Colonic mucosa (tissue), 4 donors: ENCODE measurements around the gene PDK3. TPM values are rescaled to one million over a fixed set of nuclear protein-coding genes. Genes with fewer than 3 reads are reported as not detected.

Experiments used
- DNase-seq: peaks from one replicate; pipeline ENCODE4 v3.0.0-alpha.2; 2020
- H3K27ac ChIP-seq: fragments of 200-600 bp; one replicate; pipeline ENCODE4 v1.8.0; 2021
- H3K27me3 ChIP-seq: fragments of 200-600 bp; one replicate; pipeline ENCODE4 v1.8.0; 2021
- H3K36me3 ChIP-seq: fragments of 200-600 bp; one replicate; pipeline ENCODE4 v1.8.0; 2021
- H3K4me1 ChIP-seq: fragments of 200-600 bp; one replicate; pipeline ENCODE4 v1.8.0; 2021; ENCODE audit warnings: mild to moderate bottlenecking
- H3K4me3 ChIP-seq: fragments of 200-600 bp; one replicate; pipeline ENCODE4 v1.8.0; 2021
- H3K9ac ChIP-seq, 2 donors: one replicate each; pipeline ENCODE4 v1.7.0; 2013; ENCODE audit warnings: control low read depth in 2 of 2, low read depth in 2 of 2, low read length in 2 of 2
- H3K9me3 ChIP-seq: fragments of 200-600 bp; one replicate; pipeline ENCODE4 v1.8.0; 2021
- CTCF ChIP-seq: fragments of 200-600 bp; IDR thresholded peaks from one replicate; pipeline ENCODE4 v1.8.0; 2022; ENCODE audit warnings: antibody characterized with exemption, mild to moderate bottlenecking
- intact Hi-C: fragments of 100-400 bp; cut with DNase I; formaldehyde crosslinking; loops from one replicate; pipeline ENCODE4 v1.14.1; 2022
- total RNA-seq, 2 donors: library from RNA; stranded (reverse); fragmentation: NEBNext Ultra II Directional in 1 of 2; extraction: Animal tissue kit (Norgen Biotek cat#: 25700) in 1 of 2; gene quantifications; one replicate each; pipeline ENCODE4 v1.2.1, GENCODE V29; 2021
- donor health status: healthy.
- donor health status: DM: no; HTN: no; CAD: no.
- donor health status: DM: no; HTN: no; CAD: no.

PDK3 gene
- total RNA-seq, 2 donors from 2014 or later: 18.5 to 37.7 TPM

GRCh38 chrX:24487571-24487970 lies 22.5 kb downstream of the PDK3 start:
- no peak for DNase-seq
- Histone ChIP-seq H3K9ac (no peak overlapping the region), H3K27ac (no peak overlapping the region), H3K4me3 (no peak overlapping the region), H3K4me1 (no peaks in the 10 kb centered on the region), H3K36me3 (no peaks in the 10 kb centered on the region), H3K9me3 (no peaks in the 10 kb centered on the region), H3K27me3 (no peaks in the 10 kb centered on the region)
- TF ChIP-seq CTCF: no peak
- intact Hi-C loops: no loop called here

GRCh38 chrX:24491741-24492140 lies 26.7 kb downstream of the PDK3 start:
- DNase-seq: no peak
- no peaks in the 10 kb centered on the region for H3K4me1 ChIP-seq
- intact Hi-C loops: no loop called here
- no peaks in the 10 kb centered on the region for H3K9me3 ChIP-seq
- no peak overlapping the region for H3K9ac ChIP-seq
- H3K36me3 ChIP-seq: no peaks in the 10 kb centered on the region
- no peak for TF ChIP-seq CTCF
- H3K27me3 ChIP-seq: no peaks in the 10 kb centered on the region
- no peak overlapping the region for H3K4me3 ChIP-seq
- H3K27ac ChIP-seq: no peak overlapping the region

- no peak for TF ChIP-seq CTCF
- intact Hi-C loops: no loop called here
Measured at GRCh38 chrX:24493740-24494581, 28.9 kb downstream of the PDK3 start.

GRCh38 chrX:24494647-24495075 lies 29.6 kb downstream of the PDK3 start:
- intact Hi-C loops: loop anchor here (5.0 kb wide), 1 partner anchor 237 kb away; no protein-coding TSS in a partner anchor
- no peak for TF ChIP-seq CTCF

More at GRCh38 chrX:24493740-24494581, 28.9 kb downstream of the PDK3 start:
- Histone ChIP-seq H3K4me1 (no peaks in the 10 kb centered on the region), H3K9ac (peak overlapping the region in 1 of 2 donors; percentile 40), H3K4me3 (no peak overlapping the region), H3K9me3 (no peaks in the 10 kb centered on the region), H3K27me3 (no peaks in the 10 kb centered on the region), H3K27ac (peak overlapping the region; percentile 65), H3K36me3 (no peaks in the 10 kb centered on the region)
- no peak for DNase-seq

GRCh38 chrX:24495700-24496099 lies 30.6 kb downstream of the PDK3 start:
- no peaks in the 10 kb centered on the region for H3K36me3 ChIP-seq
- H3K9ac ChIP-seq: no peak overlapping the region
- TF ChIP-seq CTCF: no peak
- no peaks in the 10 kb centered on the region for H3K27me3 ChIP-seq
- DNase-seq: no peak
- no peak overlapping the region for H3K4me3 ChIP-seq
- no peaks in the 10 kb centered on the region for H3K4me1 ChIP-seq
- intact Hi-C loops: loop anchor here (2.0 to 5.0 kb wide), 2 partner anchors 99 to 238 kb away; no protein-coding TSS in a partner anchor
- no peaks in the 10 kb centered on the region for H3K9me3 ChIP-seq
- peak overlapping the region; percentile 65 for H3K27ac ChIP-seq

More at GRCh38 chrX:24494647-24495075, 29.6 kb downstream of the PDK3 start:
- Histone ChIP-seq H3K4me1 (no peaks in the 10 kb centered on the region), H3K27ac (peak overlapping the region; percentile 65), H3K9me3 (no peaks in the 10 kb centered on the region), H3K27me3 (no peaks in the 10 kb centered on the region), H3K36me3 (no peaks in the 10 kb centered on the region), H3K9ac (peak overlapping the region in 1 of 2 donors; percentile 23), H3K4me3 (no peak overlapping the region)
- DNase-seq: peak; percentile 71
